HG02623 (cell line): ENCODE results near the gene TEN1.
"Not testable (repeated sequence)": the region's sequence is repeated elsewhere in the genome, so short reads cannot be mapped to it uniquely, and the experiment has no call there.

Experiments
- ATAC-seq: cut with Tn5 transposase; IDR thresholded peaks from one replicate; pipeline ENCODE4 v1.9.1; 2021; ENCODE audit warnings: moderate library complexity; ENCODE audit not compliant: unreplicated experiment

TEN1 gene, protein sequence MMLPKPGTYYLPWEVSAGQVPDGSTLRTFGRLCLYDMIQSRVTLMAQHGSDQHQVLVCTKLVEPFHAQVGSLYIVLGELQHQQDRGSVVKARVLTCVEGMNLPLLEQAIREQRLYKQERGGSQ

DNA sequence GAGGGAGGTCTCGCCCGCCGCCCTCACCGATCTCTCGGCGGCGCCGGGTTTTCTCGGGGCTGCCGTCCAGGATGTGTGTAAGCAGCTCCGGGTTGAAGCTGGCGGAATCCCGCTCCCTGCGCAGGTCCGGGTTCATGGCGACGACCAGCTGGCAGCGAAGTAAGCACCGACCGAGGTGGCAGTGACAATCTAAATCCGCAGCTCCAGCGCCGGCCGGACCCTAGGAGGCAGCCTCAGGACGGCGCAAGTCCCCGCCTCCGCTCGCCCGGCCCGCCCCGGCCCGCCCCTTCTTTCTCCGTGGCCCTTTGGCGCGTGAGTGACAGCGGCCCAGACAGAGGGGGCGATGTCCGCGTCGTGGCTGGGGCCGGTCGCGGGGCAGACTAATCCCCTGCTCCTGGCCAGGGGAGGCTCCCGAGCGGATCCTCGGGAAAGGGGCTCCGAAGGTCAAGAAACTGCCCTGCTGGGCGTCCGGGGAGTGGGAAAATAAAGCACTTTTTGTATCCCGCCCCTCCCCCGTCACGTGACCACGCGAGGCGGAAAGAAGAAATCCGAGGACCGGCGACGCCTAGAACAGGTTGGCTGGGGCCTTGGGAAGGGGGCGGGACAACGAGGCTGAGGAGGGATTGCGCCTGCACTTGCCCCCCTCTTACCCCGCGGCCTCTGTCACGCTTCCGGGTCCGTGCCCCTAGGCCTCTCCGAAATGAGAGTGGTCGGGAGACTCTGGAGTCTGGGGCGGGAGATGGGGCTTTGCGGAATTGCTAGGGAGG lies at the start of gene TEN1, which contains the start of gene ACOX1:
TSS of gene TEN1 (plus strand) at position 303 of the 767 bp plus-strand sequence. CDS start 6,953 bp downstream, outside the sequence.
TSS of gene ACOX1 (minus strand) at position 229 of the 767 bp plus-strand sequence. CDS start at position 136, 93 bp downstream.
- peak; percentile 79 for ATAC-seq

DNA sequence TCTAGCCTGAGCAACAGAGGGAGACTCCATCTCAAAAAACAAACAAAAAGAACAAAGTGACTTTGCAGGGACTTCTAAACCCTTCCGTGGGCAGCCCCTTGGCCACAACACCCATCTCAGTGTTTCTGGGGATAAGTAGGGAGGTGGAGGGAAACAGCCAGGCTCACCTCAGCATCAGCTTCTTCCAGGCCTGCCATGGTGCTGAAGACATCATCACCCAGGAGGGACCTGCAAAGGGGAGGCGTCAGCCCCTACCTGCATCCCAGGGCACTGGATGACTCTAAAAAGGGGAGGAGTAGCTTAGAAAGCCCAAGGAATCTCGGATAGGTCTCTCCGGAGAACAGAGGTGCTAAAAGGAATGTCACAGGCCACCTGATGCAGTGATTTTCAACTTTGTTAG lies 48.0 kb upstream of the TEN1 start:
- ATAC-seq = no peak

DNA sequence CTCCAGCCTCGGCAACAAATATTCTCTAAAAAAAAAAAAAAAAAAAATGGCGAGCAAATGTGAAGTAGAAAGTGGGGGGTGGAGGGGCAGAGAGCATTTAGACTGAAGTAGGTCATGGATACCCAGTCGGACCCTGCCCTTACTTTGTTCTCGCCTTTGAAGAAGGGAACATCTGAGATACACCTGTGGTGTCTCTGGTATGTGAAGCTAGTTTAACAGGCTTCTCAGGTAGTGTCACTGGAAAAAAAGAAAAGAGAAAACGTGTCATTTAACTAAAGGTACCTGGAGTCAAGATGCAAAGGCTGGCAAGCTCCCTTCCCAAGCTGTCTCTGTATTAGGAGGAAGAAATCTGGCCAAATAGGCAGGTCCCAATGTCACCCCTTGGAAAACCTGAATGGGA lies 46.2 kb upstream of the TEN1 start:
- no peak for ATAC-seq

DNA sequence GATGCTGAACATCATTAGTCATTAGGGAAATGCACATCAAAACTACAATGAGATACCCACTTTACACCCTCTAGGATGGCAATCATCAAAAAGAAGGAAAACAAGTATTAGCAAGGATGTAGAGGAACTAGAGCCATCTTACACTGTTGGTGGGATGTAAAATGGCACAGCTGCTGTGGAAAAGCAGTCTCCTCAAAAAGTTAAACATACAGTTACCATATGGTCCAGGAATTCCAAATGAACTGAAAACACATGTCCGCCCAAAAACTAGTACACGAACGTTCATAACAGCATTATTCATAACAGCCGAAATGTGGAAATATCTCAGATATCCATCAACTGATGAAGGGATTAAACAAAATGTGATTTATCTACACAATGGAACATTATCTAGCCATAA lies 45.2 kb upstream of the TEN1 start:
- no peak for ATAC-seq

DNA sequence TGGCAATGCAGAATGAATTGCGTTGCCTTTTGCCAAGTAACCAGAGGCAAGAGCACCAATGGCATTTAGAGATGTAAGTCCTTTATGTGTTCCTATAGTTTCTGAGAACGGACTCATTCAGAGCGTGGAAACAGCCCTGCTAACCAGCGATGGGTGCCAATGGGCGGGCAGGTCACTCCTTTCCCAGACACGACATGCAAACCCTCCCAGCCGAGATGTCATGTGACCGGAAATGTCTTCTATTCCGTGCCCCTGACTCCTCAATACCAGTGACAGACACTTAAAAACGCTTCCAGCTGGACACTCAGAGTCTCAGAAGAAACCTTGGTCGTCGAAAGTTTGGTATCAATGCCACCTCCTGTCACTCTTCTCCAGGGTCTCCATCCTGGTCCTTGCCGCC lies 41.4 kb upstream of the TEN1 start:
- no peak for ATAC-seq

DNA sequence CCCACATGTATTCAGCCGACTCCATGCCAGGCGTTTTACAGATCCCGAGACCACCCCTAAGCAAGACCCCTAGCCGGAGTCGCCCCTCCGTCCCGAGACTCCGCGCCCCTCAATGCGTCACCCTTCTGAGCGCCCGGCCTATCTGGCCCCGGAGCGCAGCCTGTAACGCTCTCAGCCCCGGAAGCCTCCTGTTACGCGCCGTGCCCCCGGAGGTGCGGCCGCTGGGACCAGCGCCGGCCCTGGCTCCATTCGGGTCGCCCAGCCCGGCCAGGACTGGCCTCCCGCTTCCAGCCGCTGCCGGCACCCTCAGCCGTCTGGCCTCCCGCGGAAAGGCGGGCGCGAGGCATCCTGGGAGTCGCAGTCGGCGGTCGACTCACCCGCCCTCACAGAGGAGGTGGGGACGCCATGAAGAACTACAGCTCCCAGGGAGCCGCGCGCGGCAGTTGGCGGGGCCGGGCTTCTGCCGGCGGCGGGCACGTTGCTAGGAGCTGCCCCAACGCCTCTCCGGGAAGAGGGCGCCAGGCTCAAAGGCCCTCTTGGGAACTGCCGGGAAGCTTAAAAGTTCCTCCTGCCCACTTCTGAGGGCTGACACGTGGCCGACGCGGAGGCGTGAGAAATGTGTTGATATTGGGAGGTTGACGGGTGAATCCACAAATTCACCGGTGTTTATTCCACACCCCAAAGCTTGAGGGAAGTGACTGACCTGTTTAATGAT lies 38.2 kb upstream of the TEN1 start, which contains the start of gene FBF1:
TSS of gene FBF1 (minus strand) at position 316 of the 715 bp plus-strand sequence. CDS start 2,893 bp downstream, outside the sequence.
- ATAC-seq = peak; percentile 96

DNA sequence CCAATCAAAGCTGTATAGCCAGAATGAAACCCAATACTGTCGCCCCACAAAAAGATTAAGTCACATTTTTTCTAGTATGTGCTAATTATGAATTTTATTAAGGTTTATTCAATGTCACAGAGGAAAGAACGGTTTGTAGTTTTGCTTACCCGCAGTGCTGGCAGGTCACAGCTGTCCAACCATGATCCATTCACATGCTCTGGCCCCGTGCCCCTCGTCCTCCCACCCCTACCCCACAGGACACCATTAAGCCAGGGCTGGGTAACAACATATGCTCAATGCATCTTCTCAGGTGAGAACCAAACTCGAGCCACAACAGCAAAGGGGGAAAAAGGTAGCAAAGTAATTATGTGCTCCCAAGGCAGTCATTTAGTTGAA lies 37.6 kb upstream of the TEN1 start:
- ATAC-seq = no peak

DNA sequence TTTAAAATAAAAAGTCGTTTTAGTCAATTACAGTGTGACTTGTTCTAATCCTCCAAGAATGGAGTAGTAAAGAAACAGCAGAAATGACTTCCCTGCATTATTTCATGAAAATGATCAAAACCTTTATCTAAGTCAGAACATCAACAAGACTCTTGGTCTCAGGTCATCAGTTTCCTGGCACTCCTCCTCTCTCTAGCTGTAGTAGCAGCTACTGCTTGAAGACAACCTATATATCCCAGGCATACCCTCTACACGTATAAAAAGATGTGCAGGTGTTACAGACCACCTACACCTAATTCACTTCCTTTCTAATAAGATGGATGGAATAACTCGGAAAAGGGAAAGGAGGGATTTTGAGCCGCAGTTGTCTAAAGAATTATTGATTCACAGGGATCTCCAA lies 36.6 kb upstream of the TEN1 start:
- ATAC-seq = no peak

DNA sequence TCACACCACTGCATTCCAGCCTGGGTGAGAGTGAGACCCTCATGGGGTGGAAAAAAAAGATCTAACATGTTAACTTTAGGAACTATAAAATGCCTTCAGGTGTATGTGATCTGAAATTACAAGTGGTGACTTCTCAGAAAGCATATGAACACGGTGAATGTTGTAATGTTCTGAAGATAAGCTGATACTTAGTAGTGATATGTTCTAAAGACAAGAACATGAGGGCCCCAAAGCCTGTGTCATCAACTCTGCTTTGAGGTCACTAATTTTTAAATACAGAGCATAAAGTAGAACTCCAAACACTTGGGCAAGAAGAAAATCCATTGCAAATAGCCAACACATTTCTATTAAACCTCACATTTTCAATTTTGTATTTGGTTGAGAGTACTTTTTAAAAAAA lies 35.5 kb upstream of the TEN1 start:
- ATAC-seq = no peak

DNA sequence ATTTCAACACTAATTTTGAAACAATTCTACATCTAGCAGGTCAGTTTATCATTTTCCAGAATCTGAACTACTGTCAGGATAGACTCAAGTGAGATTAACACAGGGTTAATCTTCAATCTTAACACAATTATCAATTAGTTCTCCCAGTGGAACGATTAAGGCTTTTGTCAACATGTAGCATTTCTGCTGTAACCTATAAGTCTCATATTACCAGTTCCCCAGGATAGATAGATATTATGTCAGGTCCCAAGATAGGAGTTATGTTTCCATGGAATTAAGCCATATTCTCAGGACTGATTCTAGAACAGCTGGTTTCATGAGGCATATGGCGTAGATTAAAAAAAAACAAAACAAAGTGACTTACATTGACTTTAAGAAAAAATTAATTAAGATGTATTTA lies 33.8 kb upstream of the TEN1 start:
- ATAC-seq = no peak

DNA sequence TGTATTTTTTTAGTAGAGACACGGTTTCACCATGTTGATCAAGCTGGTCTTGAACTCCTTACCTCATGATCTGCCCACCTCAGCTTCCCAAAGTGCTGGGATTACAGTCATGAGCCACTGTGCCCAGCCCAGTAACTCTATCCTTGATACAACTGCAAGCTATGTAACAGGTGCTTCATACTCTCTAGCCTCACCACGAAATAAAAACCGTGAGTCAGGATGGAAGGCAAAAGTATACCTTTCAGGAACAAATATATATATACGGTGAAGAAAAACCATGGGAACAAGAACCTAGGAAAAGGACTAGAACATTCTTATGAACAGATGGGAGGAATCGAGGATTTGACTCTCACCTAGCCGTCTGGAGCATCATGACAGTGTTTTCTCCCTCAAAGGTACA lies 28.6 kb upstream of the TEN1 start:
- no peak for ATAC-seq

DNA sequence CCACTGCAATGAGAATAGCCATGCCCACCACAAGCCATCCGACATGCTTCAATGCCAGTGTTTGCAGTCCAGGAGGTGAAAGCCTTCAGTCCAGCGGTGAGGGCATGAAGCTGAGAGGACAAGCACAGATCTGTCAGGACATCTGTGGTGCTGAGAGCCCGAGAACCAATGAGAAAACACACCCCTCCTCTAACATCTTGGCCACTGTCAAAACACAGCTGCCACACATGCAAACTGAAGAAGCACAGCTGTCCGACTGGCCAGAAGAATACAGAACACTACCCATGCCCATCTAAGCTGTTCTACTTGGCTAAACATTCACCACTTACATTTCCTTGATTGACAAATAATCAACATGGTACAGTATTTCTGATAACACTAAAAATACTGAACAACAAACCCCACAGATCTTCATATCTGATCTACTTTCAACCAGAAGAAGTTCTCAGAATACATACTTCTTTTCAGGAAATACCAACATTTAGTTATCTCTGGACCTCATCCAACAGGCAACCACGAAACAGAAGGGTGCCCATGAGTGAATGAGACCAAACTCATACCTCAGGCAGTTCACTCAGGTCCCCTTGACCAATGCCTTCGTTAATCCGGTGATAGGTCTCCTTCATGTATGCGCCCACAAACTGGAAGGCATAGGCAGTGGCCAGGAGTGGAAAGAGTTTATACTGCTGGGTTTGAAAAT lies 28.0 kb upstream of the TEN1 start:
- ATAC-seq = no peak

DNA sequence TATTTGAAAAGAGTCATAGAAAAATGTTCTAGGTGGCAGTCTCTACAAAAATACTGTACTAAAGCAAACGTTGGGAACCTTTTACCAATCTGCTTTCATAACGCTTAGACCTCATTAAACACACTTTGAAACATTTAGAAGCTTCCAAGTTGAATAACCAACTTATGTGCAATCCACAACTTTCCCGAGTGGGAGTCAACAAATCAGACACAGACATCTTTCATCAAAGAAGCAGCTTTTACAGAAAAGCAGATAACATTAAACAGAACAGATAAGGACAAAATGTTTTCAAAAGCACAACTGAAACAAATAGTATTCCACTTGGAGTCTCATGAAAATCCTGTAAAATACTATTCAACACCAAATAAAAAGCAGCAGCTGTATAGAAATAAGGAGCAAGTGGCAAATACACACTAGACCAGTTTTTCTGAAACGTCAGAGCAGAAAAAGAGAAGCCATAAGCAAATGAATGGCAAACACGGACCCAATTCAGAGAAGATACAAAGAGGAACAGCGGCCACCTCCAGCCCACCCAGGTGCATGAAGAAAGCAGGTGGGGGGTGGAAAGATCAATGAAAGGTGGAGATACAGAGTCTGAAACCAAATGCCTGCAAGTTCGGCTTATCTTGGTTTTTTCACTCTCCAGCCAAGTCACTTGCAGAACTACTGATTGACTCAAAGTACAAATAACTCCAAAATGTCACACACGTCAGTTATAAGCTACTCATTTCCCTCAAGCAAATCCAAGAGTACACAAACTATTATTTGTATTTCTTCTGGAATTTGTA lies 19.8 kb upstream of the TEN1 start:
- ATAC-seq = no peak

DNA sequence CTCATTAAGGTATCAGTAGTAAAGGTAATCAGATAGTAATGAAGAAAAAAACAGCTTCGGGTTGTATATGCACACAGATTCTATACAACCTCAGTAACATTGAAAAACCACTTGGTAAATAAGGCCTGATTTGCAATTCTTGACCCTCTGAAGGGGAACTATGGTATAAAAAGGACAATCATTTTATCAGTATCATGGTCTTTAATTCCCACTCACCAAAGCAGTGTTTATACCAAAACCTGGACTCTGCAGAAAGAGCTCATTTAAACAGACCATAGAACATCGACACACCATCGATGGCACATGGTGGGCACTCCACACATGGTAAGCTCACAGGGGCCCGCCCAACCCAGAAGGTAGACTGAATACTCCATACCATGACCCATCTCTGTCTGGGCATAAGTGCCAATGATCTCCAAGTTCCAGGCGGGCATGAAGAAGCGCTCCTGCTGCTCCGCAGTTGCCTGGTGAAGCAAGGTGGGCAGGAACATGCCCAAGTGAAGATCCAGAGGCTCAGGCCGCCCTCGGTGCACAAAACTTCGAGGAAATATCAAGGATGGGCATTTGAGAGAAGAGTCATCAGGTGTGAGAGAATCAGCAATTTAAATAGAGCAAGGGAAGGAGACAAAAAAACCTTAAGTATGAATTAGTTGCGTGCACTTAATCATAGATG lies 19.1 kb upstream of the TEN1 start:
- ATAC-seq = no peak

DNA sequence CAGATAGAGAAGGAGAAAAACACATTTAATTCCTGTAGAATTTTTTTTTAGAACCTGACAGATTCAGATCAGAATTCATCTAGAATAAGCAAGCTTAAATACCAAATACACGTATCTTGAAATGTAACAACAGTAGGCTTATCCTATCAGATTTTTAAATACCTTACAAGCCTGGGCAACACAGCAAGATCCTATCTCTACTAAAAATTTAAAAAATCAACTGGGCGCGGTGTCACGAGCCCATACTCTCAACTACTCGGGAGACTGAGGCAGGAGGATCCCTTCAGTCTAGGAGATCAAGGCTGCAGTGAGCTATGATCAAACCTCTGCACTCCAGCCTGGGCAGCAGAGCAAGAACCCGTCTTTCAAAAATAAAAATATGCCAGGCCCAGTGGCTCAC lies 13.6 kb upstream of the TEN1 start:
- no peak for ATAC-seq

DNA sequence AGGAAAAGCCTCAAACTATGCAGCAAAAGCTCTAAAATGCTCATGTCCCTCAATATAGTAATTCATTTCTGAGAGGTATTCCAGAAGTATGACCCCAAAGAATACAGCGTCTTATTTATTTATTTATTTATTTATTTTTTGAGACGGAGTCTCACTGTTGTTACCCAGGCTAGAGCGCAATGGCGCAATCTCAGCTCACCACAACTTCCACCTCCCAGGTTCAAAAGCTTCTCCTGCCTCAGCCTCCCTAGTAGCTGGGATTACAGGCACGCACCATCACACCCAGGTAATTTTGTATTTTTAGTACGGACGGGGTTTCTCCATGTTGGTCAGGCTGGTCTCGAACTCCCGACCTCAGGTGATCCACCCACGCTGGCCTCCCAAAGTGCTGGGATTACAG lies 10.0 kb upstream of the TEN1 start:
- ATAC-seq = not testable (repeated sequence)

DNA sequence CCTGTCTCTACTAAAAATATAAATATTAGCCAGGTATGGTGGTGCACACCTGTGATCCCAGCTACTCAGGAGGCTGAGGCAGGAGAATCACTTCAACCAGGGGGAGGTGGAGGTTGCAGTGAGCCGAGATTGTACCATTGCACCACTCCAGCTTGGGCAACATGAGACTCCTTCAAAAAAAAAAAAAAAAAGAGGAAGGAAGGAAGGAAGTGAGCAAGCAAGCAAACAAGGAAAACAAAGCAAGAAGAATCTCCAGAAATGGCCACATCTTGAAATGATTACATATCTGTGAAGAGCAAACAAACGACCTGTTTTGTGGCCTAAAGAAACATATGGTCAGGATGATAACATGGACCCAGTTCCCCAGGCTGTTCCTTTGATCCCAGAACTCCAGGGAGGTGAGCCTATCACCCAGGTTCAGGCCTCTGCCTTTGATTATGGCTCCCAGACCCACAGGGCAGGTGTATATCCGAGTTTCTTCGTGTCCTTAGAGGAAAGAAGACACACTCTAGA lies 9.0 kb upstream of the TEN1 start:
- no peak for ATAC-seq

DNA sequence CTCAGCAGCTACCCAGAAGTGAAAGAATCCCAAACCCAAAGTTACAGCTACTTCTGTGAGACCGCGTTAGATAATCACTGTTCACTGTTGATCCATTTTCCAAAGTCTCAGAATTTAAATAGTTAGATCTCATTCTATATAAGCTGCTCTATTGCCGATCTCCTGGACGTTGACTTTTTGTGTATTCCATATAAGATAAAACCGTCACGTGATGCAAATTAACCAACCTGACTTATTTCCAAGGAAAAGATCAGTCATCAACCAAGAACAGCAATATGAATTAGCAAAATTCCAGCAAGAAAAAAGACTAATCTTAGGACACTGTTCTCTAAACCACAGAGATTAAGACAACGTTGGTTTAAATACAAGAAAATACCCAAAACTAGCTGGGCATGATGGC lies 8.4 kb upstream of the TEN1 start:
- ATAC-seq = no peak

DNA sequence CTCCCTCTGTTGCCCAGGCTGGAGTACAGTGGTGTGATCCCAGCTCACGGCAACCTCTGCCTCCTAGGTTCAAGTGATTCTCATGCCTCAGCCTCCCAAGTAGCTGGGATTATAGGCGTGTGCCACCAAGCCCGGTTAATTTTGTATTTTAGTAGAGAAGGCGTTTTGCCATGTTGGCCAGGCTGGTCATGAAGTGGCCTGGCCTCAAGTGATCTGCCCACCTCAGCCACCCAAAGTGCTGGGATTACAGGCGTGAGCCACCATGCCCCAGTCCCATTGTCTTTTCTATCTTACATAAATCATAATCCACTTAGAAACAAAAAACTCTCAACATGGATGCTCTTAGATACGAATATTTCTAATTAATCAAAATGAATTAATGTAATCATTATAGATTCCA lies 3.9 kb upstream of the TEN1 start:
- not testable (repeated sequence) for ATAC-seq

DNA sequence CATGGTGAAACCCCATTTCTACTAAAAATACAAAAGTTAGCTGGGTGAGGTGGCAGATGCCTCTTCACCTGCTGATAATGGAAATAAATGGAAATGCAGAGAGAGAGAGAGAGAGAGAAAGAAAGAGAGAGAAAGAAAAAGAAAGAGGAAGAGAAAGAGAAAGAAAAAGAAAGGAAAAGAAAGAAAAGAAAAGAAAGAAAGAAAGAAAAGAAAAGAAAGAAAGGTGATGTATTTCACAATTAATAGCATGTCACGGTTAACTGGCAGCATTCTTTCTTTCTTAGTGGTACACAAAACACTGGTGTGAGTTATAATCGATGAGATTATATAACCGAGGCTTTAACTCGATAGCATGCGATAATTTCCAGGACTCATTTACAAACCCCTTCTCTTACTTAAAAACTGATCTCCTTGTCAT lies 3.3 kb upstream of the TEN1 start:
- ATAC-seq = no peak
